T-cell (primary cell): ENCODE measurements around the gene GALNT9. TPM values are rescaled to one million over a fixed set of nuclear protein-coding genes. Genes with fewer than 3 reads are reported as not detected.
"Not testable (repeated sequence)": the region's sequence is repeated elsewhere in the genome, so short reads cannot be mapped to it uniquely, and the experiment has no call there.

ENCODE experiments used
- ATAC-seq, 4 experiments: fragments of 200-7000 bp in 3 of 4; fragments of 150-1000 bp in 1 of 4; cut with Tn5 transposase; replicated peaks in 1 of 4; 1 replicate in 3 of 4; 2 replicates in 1 of 4; pipeline ENCODE4 v1.10.0; 2021; ENCODE audit warnings: moderate library complexity in 3 of 4, mild to moderate bottlenecking in 2 of 4, moderate number of reproducible peaks in 1 of 4
- CTCF ChIA-PET, 2 donors: fragments of 300-600 bp; sonication (Branson Sonifier 250); formaldehyde crosslinking; loops; one replicate each; lab custom pipeline; 2022; ENCODE audit warnings: antibody characterized with exemption in 2 of 2; lab: Charles Lee
- POLR2A ChIA-PET, 2 donors: fragments of 300-600 bp; sonication (Branson Sonifier 250); formaldehyde crosslinking; loops; one replicate each; lab custom pipeline; 2022; ENCODE audit warnings: antibody characterized with exemption in 2 of 2; lab: Charles Lee
- DNase-seq, 35 experiments: peaks; one replicate each; pipeline versions ENCODE4 v3.0.0 to v3.0.0-alpha.2; 2013 to 2023
- H3K27ac ChIP-seq: one replicate; pipeline ENCODE4 v1.5.1; 2013; ENCODE audit warnings: low read length
- H3K27me3 ChIP-seq, 2 experiments: replicated peaks in 1 of 2; 1 replicate in 1 of 2; 2 replicates in 1 of 2; pipeline versions ENCODE4 v1.6.1 to v1.7.0; 2013; ENCODE audit warnings: low read length in 1 of 2, mixed read lengths in 1 of 2; ENCODE audit not compliant: control insufficient read depth in 2 of 2, insufficient read depth in 2 of 2; ENCODE audit errors: extremely low read depth in 1 of 2
- H3K36me3 ChIP-seq, 2 donors: 1 replicate in 1 of 2; 2 replicates in 1 of 2; pipeline versions ENCODE4 v1.6.1 to v1.7.0; 2013; ENCODE audit warnings: low read length in 1 of 2; ENCODE audit not compliant: control insufficient read depth in 2 of 2, insufficient read depth in 1 of 2; ENCODE audit errors: extremely low read depth in 1 of 2
- H3K4me1 ChIP-seq, 2 experiments: 1 replicate in 1 of 2; 2 replicates in 1 of 2; pipeline versions ENCODE4 v1.6.1 to v1.7.0; 2013; ENCODE audit warnings: low read length in 2 of 2, mixed read lengths in 1 of 2; ENCODE audit not compliant: insufficient read depth in 2 of 2, control insufficient read depth in 1 of 2; ENCODE audit errors: extremely low read depth in 1 of 2
- H3K4me3 ChIP-seq, 2 donors: 1 replicate in 1 of 2; 2 replicates in 1 of 2; pipeline versions ENCODE4 v1.5.1 to v1.7.0; 2013; ENCODE audit warnings: mild to moderate bottlenecking in 2 of 2, low read length in 1 of 2, moderate library complexity in 1 of 2; ENCODE audit not compliant: control insufficient read depth in 1 of 2; ENCODE audit errors: extremely low read depth in 1 of 2
- H3K9me3 ChIP-seq: 2 replicates; pipeline ENCODE4 v1.7.0; 2013
- H3K27ac Mint-ChIP-seq, 2 donors: one replicate each; pipeline ENCODE4 v1.8.0; 2020 to 2021; ENCODE audit warnings: mild to moderate bottlenecking in 2 of 2, mixed read lengths in 2 of 2
- H3K27me3 Mint-ChIP-seq, 2 donors: one replicate each; pipeline ENCODE4 v1.8.0; 2021 to 2022; ENCODE audit warnings: mixed read lengths in 2 of 2
- H3K36me3 Mint-ChIP-seq: one replicate; pipeline ENCODE4 v1.8.0; 2021; ENCODE audit warnings: mixed read lengths
- H3K4me1 Mint-ChIP-seq, 3 donors: one replicate each; pipeline ENCODE4 v1.8.0; 2020 to 2022; ENCODE audit warnings: mixed read lengths in 3 of 3, mild to moderate bottlenecking in 1 of 3
- H3K4me3 Mint-ChIP-seq, 3 donors: one replicate each; pipeline ENCODE4 v1.8.0; 2020 to 2022; ENCODE audit warnings: mild to moderate bottlenecking in 3 of 3, mixed read lengths in 3 of 3, moderate library complexity in 3 of 3
- H3K9me3 Mint-ChIP-seq, 3 donors: one replicate each; pipeline ENCODE4 v1.8.0; 2020 to 2022; ENCODE audit warnings: mixed read lengths in 3 of 3
- WGBS: methylation state at CpG from one replicate; pipeline ENCODE4 v1.1.5; 2013; ENCODE audit warnings: missing lambda C conversion rate; ENCODE audit not compliant: insufficient coverage; 5-methylcytosine and 5-hydroxymethylcytosine counted together
- total RNA-seq, 35 experiments: library from RNA in 6 of 35; stranded (reverse) in 6 of 35; fragments of 120-200 nt in 1 of 35; gene quantifications; one replicate each; pipeline versions ENCODE4 v1.2.1 to v1.2.4 and lab custom pipeline; 2013 to 2026

The GALNT9 gene
- total RNA-seq, 5 donors from 2014 or later (not counting 1 experiment from before 2014, with no cell fraction given) = 0.72 TPM; not detected in 4

DNA sequence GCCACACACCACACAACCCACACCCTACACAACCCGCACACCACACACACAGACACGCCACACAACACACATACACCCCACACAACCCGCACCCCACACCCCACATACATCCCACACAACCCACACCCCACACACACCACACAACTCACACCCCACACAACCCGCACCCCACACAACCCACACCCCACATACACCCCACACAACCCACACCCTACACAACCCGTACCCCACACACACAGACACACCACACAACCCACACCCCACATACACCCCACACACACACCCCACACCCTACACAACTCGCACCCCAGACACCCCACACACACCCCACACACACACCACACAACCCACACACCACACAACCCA lies 106.6 kb downstream of the GALNT9 start:
- Histone ChIP-seq H3K9me3 (no peaks in the 10 kb centered on the region), H3K27ac (no peak overlapping the region), H3K36me3 (no peaks in the 10 kb centered on the region), H3K4me3 (peak overlapping the region in 1 of 2 donors; percentile 6), H3K27me3 (peaks cover 0 to 45% of the 10 kb centered on the region in 2 experiments), H3K4me1 (peaks cover 0 to 15% of the 10 kb centered on the region in 2 experiments)
- H3K36me3 Mint-ChIP-seq = no peaks in the 10 kb centered on the region
- no peak for ATAC-seq
- peak overlapping the region; percentile 81 to 87 for H3K27ac Mint-ChIP-seq
- H3K9me3 Mint-ChIP-seq = no peaks in the 10 kb centered on the region
- H3K4me1 Mint-ChIP-seq = peaks cover 10 to 15% (median 10%) of the 10 kb centered on the region in 3 donors
- peaks cover 0 to 14% of the 10 kb centered on the region in 2 donors for H3K27me3 Mint-ChIP-seq
- DNase-seq = no peak
- peak overlapping the region in 2 of 3 donors; percentile 14 to 75 for H3K4me3 Mint-ChIP-seq
- ChIA-PET CTCF (interaction anchor here in 1 of 2 donors (1.0 kb wide), 1 partner anchor 69 kb away, joined by 5 read pairs; no protein-coding TSS in a partner anchor), POLR2A (no interaction called here)
- WGBS = 0% methylated on average over 3 of the region's 6 CpGs

DNA sequence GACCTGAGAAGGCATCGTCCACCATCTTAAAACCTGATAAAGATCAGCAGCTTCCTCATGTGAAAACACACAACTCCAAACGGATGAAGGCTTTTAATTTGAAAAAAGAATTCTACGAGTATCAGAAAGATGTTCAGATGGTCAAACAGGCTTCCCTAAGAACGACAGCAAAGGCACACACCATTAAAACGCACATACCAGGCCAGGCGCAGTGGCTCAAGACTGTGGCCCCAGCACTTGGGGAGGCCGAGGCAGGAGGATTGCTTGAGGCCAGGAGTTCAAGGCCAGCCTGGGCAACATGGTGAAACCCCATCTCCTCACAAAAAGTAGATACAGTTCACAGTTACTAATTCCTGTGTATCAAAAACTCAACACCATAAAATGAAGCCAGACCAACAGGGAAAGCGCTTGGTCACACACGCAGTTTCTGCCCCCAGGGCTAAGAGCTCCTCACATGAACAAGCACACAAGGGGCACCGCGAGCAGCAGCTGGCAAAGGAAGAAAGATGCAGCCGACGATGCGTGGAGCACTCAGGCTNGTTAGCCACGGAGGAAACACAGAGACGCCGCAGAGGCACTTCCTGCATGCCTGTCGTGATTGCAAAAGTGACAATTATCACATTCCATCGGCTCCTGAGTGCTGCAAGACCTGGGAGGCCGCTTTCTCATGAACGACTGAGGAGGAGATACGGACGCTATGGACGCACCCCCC lies 107.1 kb downstream of the GALNT9 start:
- 23% methylated on average over 17 of the region's 24 CpGs for WGBS
- H3K9me3 Mint-ChIP-seq = no peaks in the 10 kb centered on the region
- H3K36me3 Mint-ChIP-seq = no peaks in the 10 kb centered on the region
- H3K27ac Mint-ChIP-seq = peak overlapping the region; percentile 81 to 87
- DNase-seq = peak; percentile 15 to 69 (median 48)
- H3K4me1 Mint-ChIP-seq = peaks cover 10 to 15% (median 10%) of the 10 kb centered on the region in 3 donors
- peaks cover 0 to 15% of the 10 kb centered on the region in 2 donors for H3K27me3 Mint-ChIP-seq
- no peaks in the 10 kb centered on the region for H3K9me3 ChIP-seq
- H3K27ac ChIP-seq = no peak overlapping the region
- peaks cover 0 to 40% of the 10 kb centered on the region in 2 experiments for H3K27me3 ChIP-seq
- peak overlapping the region; percentile 14 to 75 (median 53) for H3K4me3 Mint-ChIP-seq
- H3K36me3 ChIP-seq = no peaks in the 10 kb centered on the region
- CTCF ChIA-PET = interaction anchor here in 1 of 2 donors (1.0 kb wide), 1 partner anchor 68 kb away, joined by 5 read pairs; no protein-coding TSS in a partner anchor
- ATAC-seq = peak; percentile 81 to 90 (median 84)
- H3K4me1 ChIP-seq = peaks cover 0 to 15% of the 10 kb centered on the region in 2 experiments
- peak overlapping the region in 1 of 2 donors; percentile 6 for H3K4me3 ChIP-seq
- POLR2A ChIA-PET = no interaction called here

GRCh38 chr12:132219761-132220160 lies 109.6 kb downstream of the GALNT9 start:
- H3K36me3 ChIP-seq, H3K27ac Mint-ChIP-seq, H3K9me3 ChIP-seq, H3K4me3 ChIP-seq, H3K4me3 Mint-ChIP-seq, H3K9me3 Mint-ChIP-seq, H3K27ac ChIP-seq, DNase-seq, POLR2A ChIA-PET, ATAC-seq, H3K36me3 Mint-ChIP-seq: not testable (repeated sequence)
- Mint-ChIP-seq H3K27me3 (peaks cover 0 to 20% of the 10 kb centered on the region in 2 donors), H3K4me1 (peaks cover 10 to 23% (median 10%) of the 10 kb centered on the region in 3 donors)
- 58% methylated on average over 3 of the region's 12 CpGs for WGBS
- CTCF ChIA-PET = interaction anchor here (0.9 to 1.5 kb wide), 5 partner anchors 34 to 66 kb away, joined by 3 to 13 read pairs (median 4); no protein-coding TSS in a partner anchor
- peaks cover 0 to 28% of the 10 kb centered on the region in 2 experiments for H3K27me3 ChIP-seq
- peaks cover 0 to 15% of the 10 kb centered on the region in 2 experiments for H3K4me1 ChIP-seq

GRCh38 chr12:132219323-132219722 lies 110.1 kb downstream of the GALNT9 start:
- H3K27me3 ChIP-seq = peaks cover 0 to 27% of the 10 kb centered on the region in 2 experiments
- Mint-ChIP-seq H3K36me3 (no peaks in the 10 kb centered on the region), H3K4me1 (peaks cover 10 to 26% (median 10%) of the 10 kb centered on the region in 3 donors), H3K9me3 (no peaks in the 10 kb centered on the region), H3K4me3 (no peak overlapping the region), H3K27me3 (peaks cover 0 to 23% of the 10 kb centered on the region in 2 donors), H3K27ac (no peak overlapping the region)
- POLR2A ChIA-PET = no interaction called here
- H3K4me3 ChIP-seq = no peak overlapping the region
- no peaks in the 10 kb centered on the region for H3K9me3 ChIP-seq
- no peak for DNase-seq
- H3K36me3 ChIP-seq = no peaks in the 10 kb centered on the region
- no peak for ATAC-seq
- CTCF ChIA-PET = interaction anchor here (0.9 to 1.5 kb wide), 5 partner anchors 34 to 66 kb away, joined by 3 to 13 read pairs (median 4); no protein-coding TSS in a partner anchor
- H3K4me1 ChIP-seq = peaks cover 0 to 15% of the 10 kb centered on the region in 2 experiments
- 74% methylated on average over 10 of the region's 16 CpGs for WGBS
- no peak overlapping the region for H3K27ac ChIP-seq

GRCh38 chr12:132218915-132219314 lies 110.5 kb downstream of the GALNT9 start:
- DNase-seq (peak in 34 of 35 experiments; percentile 13 to 75 (median 42)), ATAC-seq (peak; percentile 36 to 62 (median 50))
- Histone ChIP-seq H3K27ac (no peak overlapping the region), H3K9me3 (no peaks in the 10 kb centered on the region), H3K36me3 (no peaks in the 10 kb centered on the region), H3K4me1 (peaks cover 0 to 16% of the 10 kb centered on the region in 2 experiments), H3K4me3 (no peak overlapping the region), H3K27me3 (peaks cover 0 to 28% of the 10 kb centered on the region in 2 experiments)
- peaks cover 0 to 23% of the 10 kb centered on the region in 2 donors for H3K27me3 Mint-ChIP-seq
- WGBS = 28% methylated on average over 6 of the region's 13 CpGs
- CTCF ChIA-PET = interaction anchor here (0.9 to 1.5 kb wide), 5 partner anchors 33 to 65 kb away, joined by 3 to 13 read pairs (median 4); no protein-coding TSS in a partner anchor
- POLR2A ChIA-PET = no interaction called here
- no peaks in the 10 kb centered on the region for H3K36me3 Mint-ChIP-seq
- no peaks in the 10 kb centered on the region for H3K9me3 Mint-ChIP-seq
- no peak overlapping the region for H3K4me3 Mint-ChIP-seq
- peaks cover 10 to 26% (median 10%) of the 10 kb centered on the region in 3 donors for H3K4me1 Mint-ChIP-seq
- H3K27ac Mint-ChIP-seq = no peak overlapping the region

DNA sequence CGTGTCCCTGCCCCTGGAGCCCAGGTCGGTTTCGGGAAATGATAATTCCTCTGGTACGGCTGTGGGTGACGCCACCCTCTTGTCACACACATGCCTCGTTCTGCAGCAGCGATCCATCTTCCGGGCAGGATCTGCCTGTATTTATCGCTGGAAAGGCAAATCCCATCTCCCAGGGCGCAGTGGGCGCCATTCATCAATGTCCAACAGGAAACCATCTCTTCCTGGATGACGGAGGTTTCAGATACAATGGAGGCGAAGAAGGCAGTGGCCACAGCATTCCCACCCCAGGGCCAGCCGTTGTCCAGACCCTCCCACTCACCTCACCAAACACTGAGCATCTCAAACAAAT lies 110.9 kb downstream of the GALNT9 start:
- no peak overlapping the region for H3K27ac ChIP-seq
- no peaks in the 10 kb centered on the region for H3K9me3 Mint-ChIP-seq
- peaks cover 0 to 23% of the 10 kb centered on the region in 2 donors for H3K27me3 Mint-ChIP-seq
- no peak overlapping the region for H3K4me3 Mint-ChIP-seq
- WGBS = 69% methylated on average over 13 of the region's 14 CpGs
- peaks cover 10 to 26% (median 12%) of the 10 kb centered on the region in 3 donors for H3K4me1 Mint-ChIP-seq
- ATAC-seq = no peak
- no peaks in the 10 kb centered on the region for H3K36me3 ChIP-seq
- ChIA-PET CTCF (interaction anchor here (1.3 to 1.5 kb wide), 3 partner anchors 33 to 65 kb away, joined by 4 read pairs; no protein-coding TSS in a partner anchor), POLR2A (no interaction called here)
- no peaks in the 10 kb centered on the region for H3K9me3 ChIP-seq
- H3K4me1 ChIP-seq = peaks cover 0 to 20% of the 10 kb centered on the region in 2 experiments
- no peak overlapping the region for H3K4me3 ChIP-seq
- H3K27ac Mint-ChIP-seq = no peak overlapping the region
- no peak for DNase-seq
- no peaks in the 10 kb centered on the region for H3K36me3 Mint-ChIP-seq
- peaks cover 0 to 30% of the 10 kb centered on the region in 2 experiments for H3K27me3 ChIP-seq
